RWPE1 (cell line): ENCODE measurements around the gene MARK3.

ENCODE experiments used
- CTCF ChIA-PET: fragments of 350-600 bp; sonication (Branson Sonifier 250); formaldehyde crosslinking; extraction: SDS; loops from one replicate; lab custom pipeline; 2021; lab: Yijun Ruan, JAX
- POLR2A ChIA-PET: fragments of 400-600 bp; formaldehyde crosslinking; extraction: SDS; loops from one replicate; lab custom pipeline; 2020; ENCODE audit warnings: antibody characterized with exemption; ENCODE audit not compliant: low non-redundant PET; lab: Yijun Ruan, JAX
- DNase-seq: peaks from one replicate; pipeline ENCODE4 v3.0.0; 2012; ENCODE audit warnings: low spot score
- H3K27ac ChIP-seq: fragments of 450-650 bp; 2 replicates; pipeline ENCODE4 v1.5.1; 2017
- TF ChIP-seq, protein P1 (sequence below): fragments of 450-650 bp; conservative IDR thresholded peaks from 2 replicates; pipeline ENCODE4 v1.5.1; 2017; ENCODE audit warnings: low read depth, mild to moderate bottlenecking

Gene MARK3

GRCh38 chr14:103396463-103396862, 11.2 kb downstream of the MARK3 start:
- TF ChIP-seq, protein P1, sequence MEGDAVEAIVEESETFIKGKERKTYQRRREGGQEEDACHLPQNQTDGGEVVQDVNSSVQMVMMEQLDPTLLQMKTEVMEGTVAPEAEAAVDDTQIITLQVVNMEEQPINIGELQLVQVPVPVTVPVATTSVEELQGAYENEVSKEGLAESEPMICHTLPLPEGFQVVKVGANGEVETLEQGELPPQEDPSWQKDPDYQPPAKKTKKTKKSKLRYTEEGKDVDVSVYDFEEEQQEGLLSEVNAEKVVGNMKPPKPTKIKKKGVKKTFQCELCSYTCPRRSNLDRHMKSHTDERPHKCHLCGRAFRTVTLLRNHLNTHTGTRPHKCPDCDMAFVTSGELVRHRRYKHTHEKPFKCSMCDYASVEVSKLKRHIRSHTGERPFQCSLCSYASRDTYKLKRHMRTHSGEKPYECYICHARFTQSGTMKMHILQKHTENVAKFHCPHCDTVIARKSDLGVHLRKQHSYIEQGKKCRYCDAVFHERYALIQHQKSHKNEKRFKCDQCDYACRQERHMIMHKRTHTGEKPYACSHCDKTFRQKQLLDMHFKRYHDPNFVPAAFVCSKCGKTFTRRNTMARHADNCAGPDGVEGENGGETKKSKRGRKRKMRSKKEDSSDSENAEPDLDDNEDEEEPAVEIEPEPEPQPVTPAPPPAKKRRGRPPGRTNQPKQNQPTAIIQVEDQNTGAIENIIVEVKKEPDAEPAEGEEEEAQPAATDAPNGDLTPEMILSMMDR = no peak
- POLR2A ChIA-PET = no interaction called here
- no peak overlapping the region for H3K27ac ChIP-seq
- CTCF ChIA-PET = interaction anchor here (0.7 kb wide), 1 partner anchor 321 kb away, joined by 3 read pairs; no protein-coding TSS in a partner anchor
- no peak for DNase-seq

DNA sequence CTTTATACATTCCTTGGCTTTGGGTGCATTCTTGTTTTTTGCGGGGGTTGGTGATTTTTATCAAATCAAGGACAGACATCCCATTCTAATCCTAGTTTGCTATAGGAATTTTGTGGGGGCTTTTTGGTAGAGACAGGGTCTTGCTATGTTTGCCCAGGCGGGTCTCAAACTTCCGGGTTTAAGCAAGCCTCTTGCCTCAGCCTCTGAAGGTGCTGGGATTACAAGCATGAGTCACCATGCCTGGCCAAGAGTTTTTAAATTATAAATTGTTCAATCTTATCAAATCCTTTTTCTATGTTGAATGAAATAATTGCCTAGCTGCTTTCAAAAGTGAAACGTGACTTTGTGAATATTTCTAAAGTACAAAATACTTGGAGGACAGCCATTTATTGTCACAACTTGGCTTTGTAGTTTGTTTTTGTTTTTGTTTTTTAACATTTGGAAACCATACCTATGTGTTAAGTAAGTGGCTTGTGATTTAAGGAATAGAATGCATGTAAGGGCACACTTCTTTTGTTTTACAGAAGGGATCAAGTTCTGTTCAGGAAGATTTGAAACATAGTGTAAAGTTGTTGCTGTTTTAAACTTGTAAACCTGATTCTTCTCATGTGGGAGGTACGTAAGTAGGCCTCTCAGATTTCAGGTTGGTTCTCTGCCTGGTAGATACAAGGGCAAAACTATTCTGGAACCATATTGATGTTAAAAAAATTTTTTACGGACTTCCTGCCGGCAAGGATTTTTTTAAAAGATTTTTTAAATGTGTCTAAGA, 13.4 kb downstream of the MARK3 start:
- TF ChIP-seq, protein P1 = no peak
- ChIA-PET CTCF (no interaction called here), POLR2A (no interaction called here)
- no peak overlapping the region for H3K27ac ChIP-seq
- no peak for DNase-seq

DNA sequence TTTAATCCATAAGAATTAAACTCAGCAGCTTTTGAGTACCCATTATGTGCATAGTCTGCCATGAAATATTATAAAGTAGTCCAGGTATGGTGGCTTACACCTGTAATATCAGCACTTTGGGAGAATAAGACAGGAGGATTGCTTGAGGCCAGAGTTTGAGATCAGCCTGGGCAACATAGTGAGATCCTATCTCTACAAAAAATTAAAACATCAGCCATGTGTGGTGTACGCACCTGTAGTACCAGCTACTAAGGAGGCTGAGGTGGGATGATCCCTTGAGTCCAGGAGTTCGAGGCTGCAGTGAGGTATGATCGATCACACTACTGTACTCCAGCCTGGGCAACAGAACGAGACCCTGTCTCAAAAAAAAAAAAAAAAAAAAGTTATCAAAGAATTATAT, 15.3 kb downstream of the MARK3 start:
- no peak for DNase-seq
- TF ChIP-seq, protein P1 = no peak
- H3K27ac ChIP-seq = no peak overlapping the region
- ChIA-PET POLR2A (no interaction called here), CTCF (interaction anchor here (0.6 to 1.0 kb wide), 2 partner anchors 15 to 42 kb away, joined by 3 read pairs; no protein-coding TSS in a partner anchor)

DNA sequence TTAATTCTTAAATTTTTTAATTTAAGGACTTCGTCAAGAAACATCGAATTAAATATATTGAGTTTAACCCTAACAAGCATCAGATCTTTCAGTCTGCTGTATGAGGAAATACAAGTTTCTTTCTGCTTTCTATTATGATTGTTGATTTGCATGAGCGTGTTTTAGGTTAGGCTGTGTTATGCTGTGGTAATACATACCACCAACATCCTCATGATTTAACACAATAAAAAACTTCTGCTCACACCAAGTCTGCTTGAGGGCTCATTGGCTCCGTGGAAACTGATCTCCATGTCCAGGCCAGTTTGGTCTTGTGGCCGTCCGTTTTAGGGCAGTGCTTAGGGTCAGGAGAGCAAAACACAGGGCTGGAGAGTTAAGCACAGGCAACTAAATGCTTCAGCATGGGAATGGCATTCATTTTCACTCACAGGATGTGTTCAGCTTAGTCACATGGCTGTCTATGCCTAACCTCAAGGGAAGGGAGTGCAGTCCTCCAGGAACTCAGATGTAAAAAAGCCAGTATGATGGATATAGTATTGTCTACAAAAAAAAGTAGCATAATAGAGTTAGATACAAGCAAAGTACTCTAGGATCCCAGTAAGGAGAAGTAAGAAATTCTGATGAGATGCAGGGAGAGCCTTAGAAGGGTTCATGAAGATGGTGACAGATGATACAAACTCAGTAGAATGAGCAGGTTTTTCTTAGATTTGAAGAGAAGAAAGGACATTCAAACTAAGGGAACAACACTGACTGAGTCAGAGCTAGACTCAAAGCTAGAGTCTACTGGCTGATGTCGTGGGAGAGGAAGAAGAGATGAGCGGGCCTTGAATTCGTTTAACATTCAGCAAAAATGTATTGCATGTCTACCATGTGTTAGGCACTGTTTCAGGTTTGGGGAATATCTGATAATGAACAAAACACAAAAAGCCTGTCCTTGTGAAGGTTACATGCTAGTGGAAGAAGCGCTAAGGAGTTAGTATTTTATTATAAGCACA, 16.3 kb downstream of the MARK3 start:
- H3K27ac ChIP-seq = peak overlapping the region; percentile 70
- TF ChIP-seq, protein P1 = no peak
- ChIA-PET CTCF (no interaction called here), POLR2A (no interaction called here)
- peak; percentile 45 for DNase-seq

DNA sequence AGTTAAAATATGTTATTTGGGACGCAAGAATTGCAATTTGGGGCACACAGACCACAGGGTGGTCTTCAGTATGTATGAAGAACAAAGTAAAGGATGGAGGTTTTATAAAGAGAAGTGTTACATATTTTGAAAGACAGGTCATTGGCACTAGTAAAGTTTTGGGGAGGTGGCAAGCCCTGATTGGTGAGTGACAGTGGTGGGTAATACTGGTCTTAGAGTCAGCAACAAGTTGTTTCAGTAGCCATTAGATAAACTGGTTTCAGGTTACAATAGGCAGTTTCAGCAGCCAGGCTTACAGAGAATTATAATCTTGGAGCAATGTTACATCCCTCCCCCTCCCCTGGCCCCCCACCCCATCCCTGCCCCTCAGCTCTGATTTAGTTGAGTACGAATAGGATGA, 17.5 kb downstream of the MARK3 start:
- no peak overlapping the region for H3K27ac ChIP-seq
- TF ChIP-seq, protein P1 = no peak
- POLR2A ChIA-PET = no interaction called here
- no peak for DNase-seq
- CTCF ChIA-PET = interaction anchor here (0.7 to 0.8 kb wide), 2 partner anchors 8 to 12 kb away, joined by 3 to 5 read pairs; no protein-coding TSS in a partner anchor
